SJSA1 (cell line): ENCODE results near the gene CCNJL. TPM values are rescaled to one million over a fixed set of nuclear protein-coding genes. Genes with fewer than 3 reads are reported as not detected.

ENCODE experiments used
- DNase-seq, 2 experiments: peaks; one replicate each; pipeline ENCODE4 v3.0.0-alpha.2; 2015 to 2020; ENCODE audit warnings: low spot score in 2 of 2, low read depth in 1 of 2
- H3K27ac ChIP-seq: fragments of 250-450 bp; sonication (Bioruptor Pico); 2 replicates; pipeline ENCODE4 v1.5.1; 2020; ENCODE audit warnings: mild to moderate bottlenecking, moderate library complexity
- H3K27me3 ChIP-seq: fragments of 250-450 bp; sonication (Bioruptor Pico); replicated peaks from 2 replicates; pipeline ENCODE4 v1.5.1; 2020; ENCODE audit warnings: mild to moderate bottlenecking, moderate library complexity
- H3K36me3 ChIP-seq: fragments of 250-450 bp; sonication (Bioruptor Pico); 2 replicates; pipeline ENCODE4 v1.5.1; 2020; ENCODE audit warnings: mild to moderate bottlenecking
- H3K4me1 ChIP-seq: fragments of 250-450 bp; sonication (Bioruptor Pico); replicated peaks from 2 replicates; pipeline ENCODE4 v1.6.1; 2021; ENCODE audit warnings: mild to moderate bottlenecking
- H3K4me3 ChIP-seq: fragments of 250-450 bp; sonication (Bioruptor Pico); 2 replicates; pipeline ENCODE4 v1.5.1; 2020; ENCODE audit warnings: mild to moderate bottlenecking
- H3K9me3 ChIP-seq: fragments of 250-450 bp; sonication (Bioruptor Pico); replicated peaks from 2 replicates; pipeline ENCODE4 v1.5.1; 2020; ENCODE audit warnings: mild to moderate bottlenecking
- total RNA-seq: library from RNA; depleted of rRNA; stranded (reverse); fragments of >200 nt; shearing (Covaris generic); gene quantifications from 2 replicates; pipeline ENCODE4 v1.2.3, GENCODE V29; 2014

Gene CCNJL
- total RNA-seq, 1 experiment from 2014 or later = 14.9 TPM

GRCh38 chr5:160293901-160294561 lies 18.3 kb downstream of the CCNJL start:
- H3K9me3 ChIP-seq = no peaks in the 10 kb centered on the region
- H3K27ac ChIP-seq = no peak overlapping the region
- H3K36me3 ChIP-seq = peaks cover 27% of the 10 kb centered on the region
- H3K4me1 ChIP-seq = peaks cover 7% of the 10 kb centered on the region
- no peaks in the 10 kb centered on the region for H3K27me3 ChIP-seq
- peak in 1 of 2 experiments; percentile 21 for DNase-seq
- H3K4me3 ChIP-seq = no peak overlapping the region

GRCh38 chr5:160293386-160293785 lies 19.0 kb downstream of the CCNJL start:
- Histone ChIP-seq H3K9me3 (no peaks in the 10 kb centered on the region), H3K27me3 (no peaks in the 10 kb centered on the region), H3K4me1 (peaks cover 7% of the 10 kb centered on the region), H3K27ac (no peak overlapping the region), H3K4me3 (no peak overlapping the region), H3K36me3 (peaks cover 25% of the 10 kb centered on the region)
- no peak for DNase-seq

GRCh38 chr5:160291467-160291866 lies 20.9 kb downstream of the CCNJL start:
- no peak for DNase-seq
- H3K27ac ChIP-seq = no peak overlapping the region

GRCh38 chr5:160290751-160291150 lies 21.6 kb downstream of the CCNJL start:
- DNase-seq = no peak
- Histone ChIP-seq H3K4me1 (peaks cover 17% of the 10 kb centered on the region), H3K27ac (no peak overlapping the region), H3K4me3 (no peak overlapping the region), H3K9me3 (no peaks in the 10 kb centered on the region), H3K27me3 (no peaks in the 10 kb centered on the region), H3K36me3 (peaks cover 21% of the 10 kb centered on the region; the same call in 1 of the 2 replicates)

More at GRCh38 chr5:160291467-160291866, 20.9 kb downstream of the CCNJL start:
- Histone ChIP-seq H3K36me3 (peaks cover 25% of the 10 kb centered on the region; the same call in 1 of the 2 replicates), H3K4me1 (peaks cover 17% of the 10 kb centered on the region), H3K9me3 (no peaks in the 10 kb centered on the region), H3K4me3 (no peak overlapping the region), H3K27me3 (no peaks in the 10 kb centered on the region)

- Histone ChIP-seq H3K27ac (no peak overlapping the region), H3K27me3 (no peaks in the 10 kb centered on the region), H3K36me3 (peaks cover 16% of the 10 kb centered on the region; the same call in 1 of the 2 replicates), H3K9me3 (no peaks in the 10 kb centered on the region), H3K4me1 (peaks cover 17% of the 10 kb centered on the region), H3K4me3 (no peak overlapping the region)
- DNase-seq = no peak
Measured at GRCh38 chr5:160289721-160290120, 22.6 kb downstream of the CCNJL start.

GRCh38 chr5:160289356-160289651 lies 23.1 kb downstream of the CCNJL start:
- no peaks in the 10 kb centered on the region for H3K9me3 ChIP-seq
- no peak for DNase-seq
- H3K27me3 ChIP-seq = no peaks in the 10 kb centered on the region
- no peak overlapping the region for H3K27ac ChIP-seq
- peaks cover 14% of the 10 kb centered on the region for H3K36me3 ChIP-seq
- H3K4me1 ChIP-seq = peaks cover 16% of the 10 kb centered on the region
- no peak overlapping the region for H3K4me3 ChIP-seq

DNA sequence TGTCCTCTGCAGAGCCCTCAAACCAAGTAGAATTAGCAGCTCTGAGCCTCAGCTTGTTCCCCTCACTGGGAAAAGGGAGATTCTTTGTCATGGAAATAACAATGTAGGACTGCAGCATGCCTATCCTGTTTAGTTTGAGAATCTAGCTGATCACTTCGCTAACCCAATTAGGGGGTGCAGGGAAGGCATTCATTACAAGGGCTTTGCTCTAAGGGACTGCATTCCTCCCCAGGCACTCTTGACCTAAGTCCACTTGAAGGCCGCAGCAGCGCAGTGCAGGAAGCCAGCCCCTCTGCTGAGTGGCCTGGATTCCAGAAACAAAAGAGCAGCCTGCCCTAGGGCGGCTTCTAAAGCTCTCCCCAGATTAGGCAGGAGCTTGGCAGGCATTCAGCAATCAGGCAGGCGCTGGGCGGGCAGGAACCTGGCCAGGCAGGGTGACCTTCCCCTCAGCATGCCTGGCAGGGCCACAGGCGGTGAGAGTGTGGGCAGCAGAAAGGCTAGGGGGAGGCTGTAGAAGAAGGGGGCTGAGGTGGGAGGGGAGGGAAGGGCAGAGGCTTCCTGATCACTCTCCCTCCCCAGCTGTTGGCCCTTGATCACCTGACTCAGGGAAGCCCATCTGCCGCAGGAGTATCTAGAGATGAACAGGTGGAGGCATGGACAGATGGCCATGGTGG lies 24.8 kb downstream of the CCNJL start:
- Histone ChIP-seq H3K4me3 (no peak overlapping the region), H3K27me3 (no peaks in the 10 kb centered on the region), H3K36me3 (peaks cover 10% of the 10 kb centered on the region; the same call in 1 of the 2 replicates), H3K9me3 (no peaks in the 10 kb centered on the region), H3K4me1 (peaks cover 10% of the 10 kb centered on the region), H3K27ac (no peak overlapping the region)
- peak; percentile 47 to 62 for DNase-seq

GRCh38 chr5:160286947-160287346 lies 25.4 kb downstream of the CCNJL start:
- H3K4me1 ChIP-seq = peaks cover 10% of the 10 kb centered on the region
- H3K9me3 ChIP-seq = no peaks in the 10 kb centered on the region
- no peak overlapping the region for H3K27ac ChIP-seq
- no peaks in the 10 kb centered on the region for H3K27me3 ChIP-seq
- no peak for DNase-seq
- peaks cover 10% of the 10 kb centered on the region; the same call in 1 of the 2 replicates for H3K36me3 ChIP-seq
- no peak overlapping the region for H3K4me3 ChIP-seq

- H3K36me3 ChIP-seq = peaks cover 17% of the 10 kb centered on the region
- H3K27ac ChIP-seq = no peak overlapping the region
- H3K4me1 ChIP-seq = peaks cover 10% of the 10 kb centered on the region
- no peaks in the 10 kb centered on the region for H3K27me3 ChIP-seq
- H3K9me3 ChIP-seq = no peaks in the 10 kb centered on the region
- no peak for DNase-seq
- H3K4me3 ChIP-seq = no peak overlapping the region
Measured at GRCh38 chr5:160285316-160285715, 27.0 kb downstream of the CCNJL start.

DNA sequence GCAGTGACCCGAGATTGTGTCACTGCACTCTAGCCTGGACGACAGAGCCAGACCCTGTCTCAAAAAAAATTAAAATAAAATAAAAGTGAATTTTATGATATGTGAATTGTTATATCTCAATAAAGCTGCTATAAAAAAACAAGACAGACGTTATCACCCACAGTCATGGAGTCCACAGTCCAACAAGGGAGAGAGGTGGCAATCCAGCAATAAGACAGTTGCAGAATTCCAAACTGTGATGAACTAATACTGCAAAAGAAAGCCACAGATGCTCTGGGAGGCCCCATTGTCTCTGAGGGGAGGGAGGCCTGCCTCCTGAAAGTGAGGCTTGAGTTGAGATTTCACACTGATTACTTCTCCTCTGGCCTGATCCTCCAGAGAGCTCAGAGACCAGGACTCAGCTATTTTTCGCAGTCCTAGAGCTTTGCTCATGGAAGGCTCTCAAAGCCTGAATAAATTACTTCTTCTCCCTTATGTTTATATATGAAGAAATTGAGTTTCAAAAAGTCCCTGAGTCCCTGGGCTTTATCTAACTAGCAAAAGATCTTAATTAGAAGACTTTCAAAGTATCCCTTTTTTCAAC lies 28.0 kb downstream of the CCNJL start:
- H3K4me1 ChIP-seq = peaks cover 10% of the 10 kb centered on the region
- no peaks in the 10 kb centered on the region for H3K9me3 ChIP-seq
- no peaks in the 10 kb centered on the region for H3K27me3 ChIP-seq
- H3K27ac ChIP-seq = no peak overlapping the region
- H3K36me3 ChIP-seq = peaks cover 23% of the 10 kb centered on the region
- DNase-seq = no peak
- H3K4me3 ChIP-seq = no peak overlapping the region

DNA sequence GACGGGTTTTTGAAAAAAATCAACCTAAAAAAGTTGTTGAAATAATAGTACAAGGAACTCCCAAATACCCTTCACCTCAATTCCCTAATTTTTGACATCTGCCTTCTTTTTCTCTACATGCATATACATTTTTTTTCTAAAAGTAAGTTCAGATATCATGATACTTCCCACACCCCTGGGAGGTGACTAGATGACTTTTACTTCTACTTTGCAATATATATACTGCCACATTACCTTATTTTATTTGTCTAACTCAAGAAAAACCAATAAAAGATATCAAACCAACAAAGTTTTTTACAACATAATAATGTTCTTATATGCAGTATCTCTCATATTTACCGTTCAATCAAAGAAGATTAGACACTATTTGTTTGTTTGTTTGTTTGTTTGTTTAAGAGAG lies 31.1 kb downstream of the CCNJL start:
- Histone ChIP-seq H3K27me3 (no peaks in the 10 kb centered on the region), H3K4me3 (no peak overlapping the region), H3K36me3 (peaks cover 51% of the 10 kb centered on the region), H3K27ac (no peak overlapping the region), H3K4me1 (no peaks in the 10 kb centered on the region), H3K9me3 (no peaks in the 10 kb centered on the region)
- DNase-seq = no peak

DNA sequence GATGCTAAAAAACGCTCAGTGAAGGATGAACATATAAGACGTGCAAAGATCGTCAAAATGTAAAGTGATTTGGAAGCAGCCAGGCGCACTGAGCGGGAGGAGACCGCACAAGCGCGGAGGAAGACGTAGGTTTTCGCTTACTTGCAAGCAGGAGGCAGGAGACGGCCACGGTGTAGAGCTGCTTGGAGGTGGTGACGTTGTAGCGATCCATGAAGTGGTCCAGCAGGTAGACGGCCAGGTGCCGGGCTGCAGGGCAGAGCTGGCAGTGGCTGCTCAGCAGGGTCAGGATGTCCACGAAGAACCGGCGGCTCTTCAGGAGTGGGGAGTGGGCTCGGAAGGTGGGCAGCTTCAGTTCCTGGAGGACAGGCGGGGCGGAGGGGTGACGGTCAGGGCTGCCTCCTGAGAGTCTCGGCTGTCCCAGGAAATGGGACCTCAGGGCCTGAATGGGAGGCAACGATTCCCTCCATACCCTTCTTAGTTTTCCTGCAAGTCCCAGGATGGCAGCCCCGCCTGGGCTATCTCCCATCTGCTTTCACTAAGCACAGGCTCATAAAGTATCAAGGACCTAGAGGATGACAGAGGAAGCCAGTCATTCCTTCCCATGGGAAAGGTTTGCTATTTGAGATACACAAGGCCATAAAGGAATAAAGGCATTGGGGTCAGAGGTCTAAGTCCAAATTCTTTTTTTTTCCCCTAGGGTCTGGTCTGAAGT lies 31.8 kb downstream of the CCNJL start:
- H3K27ac ChIP-seq = no peak overlapping the region
- H3K9me3 ChIP-seq = no peaks in the 10 kb centered on the region
- H3K36me3 ChIP-seq = peaks cover 57% of the 10 kb centered on the region
- H3K4me1 ChIP-seq = no peaks in the 10 kb centered on the region
- DNase-seq = no peak
- H3K27me3 ChIP-seq = no peaks in the 10 kb centered on the region
- no peak overlapping the region for H3K4me3 ChIP-seq

GRCh38 chr5:160278343-160278742 lies 34.0 kb downstream of the CCNJL start:
- no peak for DNase-seq

DNA sequence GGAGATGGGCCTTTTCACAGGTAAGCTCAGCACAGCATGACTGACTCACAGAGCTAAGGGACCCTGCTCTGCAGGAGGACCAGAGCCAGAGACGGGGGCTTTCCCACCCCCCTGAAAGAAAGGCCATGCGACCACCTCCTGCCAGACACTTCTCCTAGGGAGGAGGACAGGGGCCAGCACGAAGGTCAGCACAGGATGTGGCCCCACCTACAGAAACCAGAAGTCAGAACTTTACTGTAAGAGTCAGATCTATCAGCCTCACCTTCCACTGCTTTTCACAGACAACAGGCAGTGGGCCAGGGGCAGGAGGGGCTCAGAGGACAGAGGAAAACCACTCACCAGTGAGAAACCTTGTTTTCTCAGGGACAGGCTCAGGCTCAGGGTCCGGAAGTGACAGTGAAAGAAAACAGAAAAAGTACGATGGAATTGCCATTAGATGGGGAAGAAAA lies 37.9 kb downstream of the CCNJL start:
- no peak for DNase-seq
- H3K36me3 ChIP-seq = peaks cover 82% of the 10 kb centered on the region
- no peak overlapping the region for H3K27ac ChIP-seq

More at GRCh38 chr5:160278343-160278742, 34.0 kb downstream of the CCNJL start:
- peaks cover 68% of the 10 kb centered on the region for H3K36me3 ChIP-seq
- H3K4me3 ChIP-seq = no peak overlapping the region
- no peaks in the 10 kb centered on the region for H3K4me1 ChIP-seq
- H3K27me3 ChIP-seq = no peaks in the 10 kb centered on the region
- no peaks in the 10 kb centered on the region for H3K9me3 ChIP-seq
- H3K27ac ChIP-seq = no peak overlapping the region

More for the DNA sequence above, 37.9 kb downstream of the CCNJL start:
- H3K9me3 ChIP-seq = no peaks in the 10 kb centered on the region
- peaks cover under 1% of the 10 kb centered on the region for H3K4me1 ChIP-seq
- no peaks in the 10 kb centered on the region for H3K27me3 ChIP-seq
- H3K4me3 ChIP-seq = no peak overlapping the region
